Measurements from ENCODE around the gene FBXO27.
A peak's percentile ranks its signal among the peaks of the same experiment; 100 is the strongest.

Gene FBXO27

DNA sequence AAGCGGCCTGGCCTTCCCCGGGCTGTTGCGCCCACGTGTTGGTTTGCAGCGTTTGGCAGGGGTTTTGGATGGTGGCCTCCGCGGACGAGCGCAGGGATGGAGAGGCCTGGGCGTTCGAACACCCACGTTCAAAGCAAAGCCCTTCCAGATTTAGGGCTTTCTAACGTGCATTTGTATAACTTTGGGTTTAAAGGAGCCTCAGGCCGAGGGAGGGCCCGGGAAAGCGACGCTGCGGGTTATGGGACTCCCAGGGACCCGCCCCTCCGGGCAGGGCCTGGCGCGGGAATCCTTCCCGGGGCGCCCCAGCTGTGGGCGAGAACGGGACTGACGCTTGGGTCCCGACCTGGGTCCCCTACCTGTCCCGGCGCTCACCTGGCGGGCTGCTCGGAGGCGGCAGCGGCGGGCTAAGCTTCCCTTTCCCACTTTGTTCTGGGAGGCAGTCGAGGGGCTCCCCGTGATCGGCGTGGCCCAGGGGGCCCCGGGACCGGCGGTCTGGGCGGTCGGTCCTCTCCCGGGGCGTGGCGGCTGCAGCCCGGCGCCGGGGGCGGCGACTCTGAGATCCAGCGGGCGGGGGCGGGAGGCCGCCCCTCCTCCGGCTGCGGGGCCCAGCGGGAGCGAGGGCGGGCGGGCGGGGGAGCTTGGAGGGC is 57.0 kb downstream of the FBXO27 start, which contains the start of gene FBXO17:
Gene FBXO17, minus strand, starts transcription at position 529 of the 647 bp plus-strand sequence. CDS start 25,423 bp downstream, outside the sequence.
- Histone ChIP-seq H3K27ac (ENCODE audit: low read depth in 2 of 2, low read length in 2 of 2) (peak within 1 kb of the TSS; percentile 67 to 72), H3K27me3 (ENCODE audit: control insufficient read depth in 2 of 2, insufficient read depth in 2 of 2, low read length in 2 of 2) (peaks cover 9 to 11% of the 10 kb centered on the region in 2 donors), H3K9ac (ENCODE audit: low read depth in 1 of 2, low read length in 2 of 2) (peak within 1 kb of the TSS; percentile 41 to 42), H3K36me3 (ENCODE audit: control insufficient read depth in 2 of 2, insufficient read depth in 2 of 2, low read length in 2 of 2) (no peaks in the 10 kb centered on the region), H3K9me3 (ENCODE audit: control insufficient read depth in 2 of 2, low read length in 2 of 2) (no peaks in the 10 kb centered on the region), H3K4me1 (ENCODE audit: control insufficient read depth in 2 of 2, insufficient read depth in 2 of 2, low read length in 2 of 2) (peaks cover 0 to 4% of the 10 kb centered on the region in 2 donors), H3K4me3 (ENCODE audit: low read length in 2 of 2) (peak within 1 kb of the TSS; percentile 40 to 59)

DNA sequence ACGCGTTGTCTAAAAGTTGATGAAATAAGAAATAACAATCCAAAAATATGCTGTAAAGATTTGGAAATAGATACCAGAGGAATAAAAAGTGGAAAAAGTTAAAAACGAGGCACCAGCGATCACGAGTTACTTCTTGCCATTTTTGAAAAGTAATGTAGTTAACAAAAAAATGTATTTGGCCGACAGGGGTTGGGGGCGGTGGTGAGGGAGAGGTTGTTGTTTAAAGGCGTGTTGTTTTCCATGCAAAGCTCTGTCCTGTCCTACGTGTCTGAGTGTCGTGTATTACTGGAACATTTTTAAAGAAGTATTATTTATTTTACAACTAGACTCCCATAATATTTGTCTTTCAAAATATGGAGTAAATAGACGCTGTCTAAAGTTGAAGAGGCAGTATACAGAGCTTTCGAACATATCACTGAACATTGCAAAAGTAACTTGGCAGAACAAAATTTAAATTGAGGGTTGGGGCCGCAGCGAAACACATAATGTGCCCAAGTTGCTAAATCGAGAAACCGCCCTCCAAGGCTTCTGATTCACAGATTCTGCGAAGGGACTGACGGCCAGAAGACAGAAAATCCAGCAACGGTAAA is 57.6 kb downstream of the FBXO27 start:
- H3K36me3 ChIP-seq (ENCODE audit: control insufficient read depth in 2 of 2, insufficient read depth in 2 of 2, low read length in 2 of 2) = no peaks in the 10 kb centered on the region
- H3K9me3 ChIP-seq (ENCODE audit: control insufficient read depth in 2 of 2, low read length in 2 of 2) = no peaks in the 10 kb centered on the region
- peak overlapping the region; percentile 40 to 59 for H3K4me3 ChIP-seq (ENCODE audit: low read length in 2 of 2)
- H3K27ac ChIP-seq (ENCODE audit: low read depth in 2 of 2, low read length in 2 of 2) = peak overlapping the region; percentile 67 to 72
- H3K9ac ChIP-seq (ENCODE audit: low read depth in 1 of 2, low read length in 2 of 2) = peak overlapping the region; percentile 26 to 42
- peaks cover 0 to 4% of the 10 kb centered on the region in 2 donors for H3K4me1 ChIP-seq (ENCODE audit: control insufficient read depth in 2 of 2, insufficient read depth in 2 of 2, low read length in 2 of 2)
- peaks cover 9 to 11% of the 10 kb centered on the region in 2 donors for H3K27me3 ChIP-seq (ENCODE audit: control insufficient read depth in 2 of 2, insufficient read depth in 2 of 2, low read length in 2 of 2)
